Kidney epithelial cell (primary cell): ENCODE results near the gene DHRS1. TPM values are rescaled to one million over a fixed set of nuclear protein-coding genes. Genes with fewer than 3 reads are reported as not detected.
A peak's percentile ranks its signal among the peaks of the same experiment; 100 is the strongest.

Source experiments
- DNase-seq: peaks from one replicate; pipeline ENCODE4 v3.0.0-alpha.2; 2010; ENCODE audit warnings: low read depth
- H3K27me3 ChIP-seq: 2 replicates; pipeline ENCODE4 v1.6.0; 2011; ENCODE audit warnings: low read length; ENCODE audit not compliant: control insufficient read depth, insufficient read depth
- H3K36me3 ChIP-seq: 2 replicates; pipeline ENCODE4 v1.5.1; 2011; ENCODE audit warnings: low read length; ENCODE audit not compliant: control insufficient read depth, insufficient read depth
- H3K4me3 ChIP-seq: 2 replicates; pipeline ENCODE4 v1.5.1; 2011; ENCODE audit warnings: low read depth, mild to moderate bottlenecking, control low read depth, low read length
- total RNA-seq: library from RNA; depleted of rRNA; stranded (reverse); fragments of >200 nt; gene quantifications from 2 replicates; pipeline ENCODE4 v1.2.3, GENCODE V29; 2015
- TF ChIP-seq, protein P1 (sequence below): IDR thresholded peaks from 2 replicates; pipeline ENCODE4 v1.5.1; 2011; ENCODE audit warnings: mild to moderate bottlenecking, moderate library complexity, low read length, control low read depth, inconsistent platforms; ENCODE audit not compliant: insufficient read depth, poor library complexity, severe bottlenecking

Gene DHRS1
- total RNA-seq, 1 donor from 2014 or later, result 44.9 TPM

DNA sequence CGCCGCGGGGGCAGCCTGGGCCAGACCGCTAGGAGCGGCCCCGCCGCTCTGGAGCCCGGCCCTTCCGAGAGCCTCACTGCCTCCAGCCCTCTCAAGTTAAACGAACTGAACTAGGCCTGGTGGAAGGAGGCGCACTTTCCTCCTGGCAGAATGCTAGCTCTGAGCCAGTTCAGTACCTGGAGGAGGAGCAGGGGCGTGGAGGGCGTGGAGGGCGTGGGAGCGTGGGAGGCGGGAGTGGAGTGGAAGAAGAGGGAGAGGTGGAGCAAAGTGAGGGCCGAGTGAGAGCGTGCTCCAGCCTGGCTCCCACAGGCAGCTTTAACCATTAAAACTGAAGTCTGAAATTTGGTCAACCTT lies 17.0 kb upstream of the DHRS1 start:
- DNase-seq, result no peak
- TF ChIP-seq, protein P1, sequence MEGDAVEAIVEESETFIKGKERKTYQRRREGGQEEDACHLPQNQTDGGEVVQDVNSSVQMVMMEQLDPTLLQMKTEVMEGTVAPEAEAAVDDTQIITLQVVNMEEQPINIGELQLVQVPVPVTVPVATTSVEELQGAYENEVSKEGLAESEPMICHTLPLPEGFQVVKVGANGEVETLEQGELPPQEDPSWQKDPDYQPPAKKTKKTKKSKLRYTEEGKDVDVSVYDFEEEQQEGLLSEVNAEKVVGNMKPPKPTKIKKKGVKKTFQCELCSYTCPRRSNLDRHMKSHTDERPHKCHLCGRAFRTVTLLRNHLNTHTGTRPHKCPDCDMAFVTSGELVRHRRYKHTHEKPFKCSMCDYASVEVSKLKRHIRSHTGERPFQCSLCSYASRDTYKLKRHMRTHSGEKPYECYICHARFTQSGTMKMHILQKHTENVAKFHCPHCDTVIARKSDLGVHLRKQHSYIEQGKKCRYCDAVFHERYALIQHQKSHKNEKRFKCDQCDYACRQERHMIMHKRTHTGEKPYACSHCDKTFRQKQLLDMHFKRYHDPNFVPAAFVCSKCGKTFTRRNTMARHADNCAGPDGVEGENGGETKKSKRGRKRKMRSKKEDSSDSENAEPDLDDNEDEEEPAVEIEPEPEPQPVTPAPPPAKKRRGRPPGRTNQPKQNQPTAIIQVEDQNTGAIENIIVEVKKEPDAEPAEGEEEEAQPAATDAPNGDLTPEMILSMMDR, result no peak

DNA sequence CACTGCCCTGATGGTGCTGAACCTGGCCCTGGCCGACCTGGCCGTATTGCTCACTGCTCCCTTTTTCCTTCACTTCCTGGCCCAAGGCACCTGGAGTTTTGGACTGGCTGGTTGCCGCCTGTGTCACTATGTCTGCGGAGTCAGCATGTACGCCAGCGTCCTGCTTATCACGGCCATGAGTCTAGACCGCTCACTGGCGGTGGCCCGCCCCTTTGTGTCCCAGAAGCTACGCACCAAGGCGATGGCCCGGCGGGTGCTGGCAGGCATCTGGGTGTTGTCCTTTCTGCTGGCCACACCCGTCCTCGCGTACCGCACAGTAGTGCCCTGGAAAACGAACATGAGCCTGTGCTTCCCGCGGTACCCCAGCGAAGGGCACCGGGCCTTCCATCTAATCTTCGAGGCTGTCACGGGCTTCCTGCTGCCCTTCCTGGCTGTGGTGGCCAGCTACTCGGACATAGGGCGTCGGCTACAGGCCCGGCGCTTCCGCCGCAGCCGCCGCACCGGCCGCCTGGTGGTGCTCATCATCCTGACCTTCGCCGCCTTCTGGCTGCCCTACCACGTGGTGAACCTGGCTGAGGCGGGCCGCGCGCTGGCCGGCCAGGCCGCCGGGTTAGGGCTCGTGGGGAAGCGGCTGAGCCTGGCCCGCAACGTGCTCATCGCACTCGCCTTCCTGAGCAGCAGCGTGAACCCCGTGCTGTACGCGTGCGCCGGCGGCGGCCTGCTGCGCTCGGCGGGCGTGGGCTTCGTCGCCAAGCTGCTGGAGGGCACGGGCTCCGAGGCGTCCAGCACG lies 16.4 kb upstream of the DHRS1 start:
- TF ChIP-seq, protein P1, result peak; percentile 4
- DNase-seq, result no peak
- H3K36me3 ChIP-seq, result no peaks in the 10 kb centered on the region
- H3K27me3 ChIP-seq, result peaks cover 25% of the 10 kb centered on the region
- H3K4me3 ChIP-seq, result no peak overlapping the region

More for the DNA sequence above, 17.0 kb upstream of the DHRS1 start:
- H3K4me3 ChIP-seq, result no peak overlapping the region
- H3K27me3 ChIP-seq, result peaks cover 25% of the 10 kb centered on the region
- no peaks in the 10 kb centered on the region for H3K36me3 ChIP-seq

DNA sequence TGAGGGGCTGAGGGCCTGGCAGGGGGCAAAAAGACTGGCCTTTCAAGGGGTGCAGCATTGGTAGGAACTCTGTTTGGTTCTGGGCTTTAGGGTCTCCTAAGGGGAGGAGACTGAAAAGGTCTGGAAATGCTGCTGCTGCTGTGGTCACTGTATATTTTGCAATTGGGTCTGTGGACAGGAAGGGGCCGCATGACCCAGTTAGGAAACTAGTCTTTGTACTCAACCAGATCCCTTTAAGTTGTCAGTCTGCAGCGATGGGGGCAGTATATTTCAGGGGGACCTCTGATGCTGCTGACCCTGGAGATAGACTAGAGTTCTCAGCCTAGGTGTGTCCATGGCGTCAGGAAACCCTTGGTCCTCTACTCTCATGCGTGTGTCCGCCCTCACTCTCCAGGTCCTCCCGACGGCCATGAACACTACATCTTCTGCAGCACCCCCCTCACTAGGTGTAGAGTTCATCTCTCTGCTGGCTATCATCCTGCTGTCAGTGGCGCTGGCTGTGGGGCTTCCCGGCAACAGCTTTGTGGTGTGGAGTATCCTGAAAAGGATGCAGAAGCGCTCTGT lies 15.7 kb upstream of the DHRS1 start:
- peaks cover 25% of the 10 kb centered on the region for H3K27me3 ChIP-seq
- DNase-seq, result no peak
- H3K4me3 ChIP-seq, result no peak overlapping the region
- H3K36me3 ChIP-seq, result no peaks in the 10 kb centered on the region
- TF ChIP-seq, protein P1, result no peak

DNA sequence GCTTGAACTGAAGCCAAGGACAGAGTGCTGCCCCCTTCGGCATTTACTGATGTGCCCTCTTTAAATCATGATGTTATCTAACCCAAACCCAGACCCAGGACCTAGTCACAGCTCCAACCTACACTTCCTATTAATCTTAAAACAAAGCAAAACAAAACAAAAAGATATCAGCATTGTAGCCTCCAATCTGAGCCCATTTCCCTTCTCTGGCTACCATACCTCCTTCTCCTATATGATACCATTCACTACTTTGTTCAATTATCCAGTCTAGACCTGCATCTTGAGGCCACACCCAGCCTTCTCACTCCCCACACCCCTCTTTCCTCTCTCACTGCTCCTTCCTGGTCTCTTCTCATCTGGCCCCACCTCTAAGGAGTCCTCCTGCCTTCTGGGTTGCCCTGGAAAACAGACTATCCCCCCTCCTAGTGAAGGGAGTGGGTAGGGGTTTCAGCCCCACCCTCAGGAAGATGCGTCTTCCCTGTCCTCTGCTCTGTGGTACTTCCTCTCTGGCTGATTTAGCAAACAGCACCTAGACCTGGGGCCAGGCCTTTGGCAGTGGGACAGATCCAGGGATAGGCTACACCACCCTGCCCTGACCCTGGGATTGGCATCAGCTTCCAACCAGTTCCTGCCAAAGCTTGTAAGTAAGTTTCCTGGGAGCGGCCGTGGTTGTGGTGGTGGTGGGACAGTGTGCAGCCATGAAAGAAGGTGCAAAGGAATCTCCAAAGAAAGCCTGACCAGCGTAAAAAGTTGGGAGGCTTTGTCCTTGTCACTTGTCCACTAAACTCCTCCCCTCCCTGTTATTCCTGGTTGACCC lies 15.0 kb upstream of the DHRS1 start:
- peaks cover 25% of the 10 kb centered on the region for H3K27me3 ChIP-seq
- no peak for DNase-seq
- H3K4me3 ChIP-seq, result no peak overlapping the region
- no peaks in the 10 kb centered on the region for H3K36me3 ChIP-seq
- TF ChIP-seq, protein P1, result no peak

DNA sequence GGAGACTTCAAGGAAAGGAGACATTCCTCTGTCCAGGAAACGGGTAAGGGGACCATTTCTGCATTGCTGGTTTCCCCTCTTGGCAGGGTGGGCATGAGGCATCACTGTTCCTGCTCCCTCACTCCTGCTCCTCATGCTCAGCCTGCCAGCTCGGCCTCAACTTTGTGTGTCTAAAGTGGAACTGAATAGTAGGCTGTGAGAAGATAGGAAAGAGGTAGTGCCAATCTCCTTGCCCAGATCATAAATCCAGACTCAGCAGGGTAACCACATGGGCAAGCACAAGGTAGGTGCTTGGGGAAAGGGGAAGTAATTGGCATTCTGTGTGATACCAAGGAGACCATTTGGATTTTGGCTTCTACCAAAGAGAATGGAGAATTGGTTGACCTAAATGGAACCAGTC lies 14.3 kb upstream of the DHRS1 start:
- Histone ChIP-seq H3K4me3 (no peak overlapping the region), H3K36me3 (no peaks in the 10 kb centered on the region), H3K27me3 (peaks cover 20% of the 10 kb centered on the region)
- no peak for DNase-seq
- TF ChIP-seq, protein P1, result no peak
